Measurements from ENCODE around the gene USP34.

DNA sequence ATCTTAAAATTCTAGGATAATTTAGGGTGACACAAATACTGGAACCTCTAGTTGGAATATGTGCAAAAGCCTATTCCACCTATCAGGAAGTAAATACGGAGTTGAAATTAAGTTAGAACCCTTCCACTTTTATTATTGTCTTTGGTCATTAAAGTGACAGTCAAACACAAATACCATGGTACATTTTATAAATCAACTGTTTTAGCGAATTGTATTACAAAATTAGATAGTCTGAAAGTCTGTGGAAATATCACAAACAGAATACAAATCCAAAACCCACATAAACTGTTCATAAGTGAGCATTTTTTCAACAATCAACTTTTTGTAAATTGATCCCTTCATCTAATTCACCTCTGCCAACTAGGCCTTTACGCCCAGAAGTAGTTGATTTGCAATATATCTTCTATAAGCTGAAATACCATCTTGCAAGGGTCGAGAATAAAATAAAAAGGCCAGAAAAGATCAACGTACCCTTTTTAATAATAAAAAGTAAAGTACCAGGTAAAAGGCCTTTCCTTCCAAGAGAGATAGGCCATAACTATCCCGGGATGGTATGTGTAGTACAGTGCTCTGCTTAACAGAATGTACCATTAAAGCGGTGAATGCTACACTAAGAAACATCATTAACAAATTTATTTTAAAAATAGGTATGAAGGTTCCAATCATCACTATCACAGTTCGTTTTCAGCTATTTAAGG, 1.3 kb downstream of the USP34 start:
- TF ChIP-seq, protein P1, sequence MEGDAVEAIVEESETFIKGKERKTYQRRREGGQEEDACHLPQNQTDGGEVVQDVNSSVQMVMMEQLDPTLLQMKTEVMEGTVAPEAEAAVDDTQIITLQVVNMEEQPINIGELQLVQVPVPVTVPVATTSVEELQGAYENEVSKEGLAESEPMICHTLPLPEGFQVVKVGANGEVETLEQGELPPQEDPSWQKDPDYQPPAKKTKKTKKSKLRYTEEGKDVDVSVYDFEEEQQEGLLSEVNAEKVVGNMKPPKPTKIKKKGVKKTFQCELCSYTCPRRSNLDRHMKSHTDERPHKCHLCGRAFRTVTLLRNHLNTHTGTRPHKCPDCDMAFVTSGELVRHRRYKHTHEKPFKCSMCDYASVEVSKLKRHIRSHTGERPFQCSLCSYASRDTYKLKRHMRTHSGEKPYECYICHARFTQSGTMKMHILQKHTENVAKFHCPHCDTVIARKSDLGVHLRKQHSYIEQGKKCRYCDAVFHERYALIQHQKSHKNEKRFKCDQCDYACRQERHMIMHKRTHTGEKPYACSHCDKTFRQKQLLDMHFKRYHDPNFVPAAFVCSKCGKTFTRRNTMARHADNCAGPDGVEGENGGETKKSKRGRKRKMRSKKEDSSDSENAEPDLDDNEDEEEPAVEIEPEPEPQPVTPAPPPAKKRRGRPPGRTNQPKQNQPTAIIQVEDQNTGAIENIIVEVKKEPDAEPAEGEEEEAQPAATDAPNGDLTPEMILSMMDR (IDR thresholded peaks at IDR 0.05) = no peak
- no peak for TF ChIP-seq POLR2A (IDR thresholded peaks at IDR 0.05)
